ENCODE data around the gene TMEM236.

TMEM236 gene

DNA sequence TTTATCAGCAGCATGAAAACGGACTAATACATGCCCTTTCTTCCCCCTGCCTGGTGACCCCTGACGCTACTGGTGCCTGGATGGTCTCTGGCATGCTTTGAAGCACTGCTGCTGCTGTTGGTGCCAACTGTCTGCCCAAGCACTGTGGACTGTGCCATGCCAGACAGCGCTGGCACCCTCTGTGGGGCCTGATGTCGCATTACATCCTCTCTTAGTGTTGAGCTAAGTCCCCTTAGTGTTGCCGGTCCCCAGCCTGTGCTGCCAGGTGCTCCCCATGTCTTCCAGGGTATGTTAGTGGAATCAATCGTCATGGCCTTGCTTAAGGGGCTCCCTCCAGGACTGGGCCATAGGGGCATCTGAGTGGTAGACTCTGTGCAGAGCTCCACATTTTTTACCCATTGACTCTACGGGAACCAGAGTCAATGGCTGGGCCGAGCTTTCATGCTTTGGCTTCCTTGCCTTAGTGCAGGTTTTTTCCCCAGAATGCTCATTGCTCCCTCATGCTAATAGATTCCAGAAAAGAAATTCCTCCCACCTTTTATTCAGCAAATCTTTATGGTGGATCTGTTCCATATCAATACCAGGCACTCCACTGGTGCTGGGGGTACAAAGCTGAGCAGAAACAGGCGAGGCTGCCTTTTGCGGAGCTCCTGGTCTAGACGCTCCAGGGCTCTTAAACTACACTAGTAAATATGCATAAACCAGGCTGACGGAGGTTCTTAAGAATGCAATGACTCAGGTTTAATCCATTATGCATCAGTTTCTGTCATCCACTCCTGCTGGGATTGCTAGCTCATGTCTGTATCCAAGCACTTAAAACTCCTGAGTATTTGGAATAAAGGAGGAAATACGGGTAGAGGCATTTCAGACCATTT, 35.3 kb downstream of the TMEM236 start:
- TF ChIP-seq SUZ12 (IDR thresholded peaks at IDR 0.05; ENCODE audit: extremely low read depth, insufficient read depth, insufficient read length) (no peak), YY1 (IDR thresholded peaks at IDR 0.05; ENCODE audit: insufficient read depth, insufficient read length) (no peak), ZNF274 (IDR thresholded peaks at IDR 0.05; ENCODE audit: low read depth, low read length) (no peak)
- DNase-seq (ENCODE audit: low read depth, low spot score), result peak; percentile 81
- no peaks in the 10 kb centered on the region for H3K36me3 ChIP-seq (ENCODE audit: insufficient read depth, insufficient read length, low read length)
- no peak overlapping the region for H3K4me3 ChIP-seq (ENCODE audit: insufficient read length, low read depth)
- H3K27me3 ChIP-seq (ENCODE audit: insufficient read depth, insufficient read length), result no peaks in the 10 kb centered on the region
- no peak overlapping the region for H3K9ac ChIP-seq (ENCODE audit: insufficient read length, low read depth)
- H3K4me1 ChIP-seq (ENCODE audit: insufficient read depth, insufficient read length), result peaks cover 5% of the 10 kb centered on the region
- H3K9me3 ChIP-seq (ENCODE audit: insufficient read depth, low read length), result no peaks in the 10 kb centered on the region

DNA sequence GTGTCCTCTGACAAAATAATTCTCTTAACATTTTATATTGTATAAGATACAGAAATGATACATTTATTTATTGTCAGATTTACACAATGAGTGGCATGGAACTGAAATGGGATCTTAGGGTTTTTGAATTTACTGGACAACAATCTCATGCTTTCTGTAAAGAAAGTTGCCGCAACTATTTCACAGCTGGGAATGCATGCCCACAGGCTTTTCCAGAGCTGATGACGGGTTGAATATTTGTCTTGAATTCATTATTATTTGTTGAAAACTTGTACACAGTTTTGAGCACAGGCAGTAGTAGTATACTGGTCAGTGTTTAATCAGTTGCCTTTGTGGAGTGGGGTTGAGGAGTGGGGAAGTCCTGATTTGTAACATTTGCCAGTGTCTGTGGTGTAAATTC, 36.6 kb downstream of the TMEM236 start:
- no peak for DNase-seq (ENCODE audit: low read depth, low spot score)
- H3K9ac ChIP-seq (ENCODE audit: insufficient read length, low read depth), result no peak overlapping the region
- no peaks in the 10 kb centered on the region for H3K9me3 ChIP-seq (ENCODE audit: insufficient read depth, low read length)
- H3K4me3 ChIP-seq (ENCODE audit: insufficient read length, low read depth), result no peak overlapping the region
- no peaks in the 10 kb centered on the region for H3K36me3 ChIP-seq (ENCODE audit: insufficient read depth, insufficient read length, low read length)
- no peaks in the 10 kb centered on the region for H3K27me3 ChIP-seq (ENCODE audit: insufficient read depth, insufficient read length)
- no peak for TF ChIP-seq SUZ12 (IDR thresholded peaks at IDR 0.05; ENCODE audit: extremely low read depth, insufficient read depth, insufficient read length)
- TF ChIP-seq ZNF274 (IDR thresholded peaks at IDR 0.05; ENCODE audit: low read depth, low read length), result no peak
- TF ChIP-seq YY1 (IDR thresholded peaks at IDR 0.05; ENCODE audit: insufficient read depth, insufficient read length), result no peak
- peaks cover 5% of the 10 kb centered on the region for H3K4me1 ChIP-seq (ENCODE audit: insufficient read depth, insufficient read length)

DNA sequence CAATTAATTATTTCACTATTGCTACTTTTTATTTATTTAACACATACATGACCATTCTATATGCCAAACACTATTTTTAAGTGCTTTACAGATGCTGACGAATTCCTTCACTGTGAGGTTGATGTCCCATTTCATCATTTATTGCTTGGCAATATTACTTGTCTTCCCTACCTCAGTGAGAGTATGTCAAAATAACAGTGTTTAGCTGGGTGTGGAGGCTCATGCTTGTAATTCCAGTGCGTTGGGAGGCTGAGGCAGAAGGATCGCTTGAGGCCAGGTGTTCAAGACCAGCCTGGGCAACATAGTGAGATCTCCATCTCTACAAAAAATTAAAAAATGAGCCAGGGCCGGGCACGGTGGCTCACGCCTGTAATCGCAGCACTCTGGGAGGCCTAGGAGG, 37.4 kb downstream of the TMEM236 start:
- no peak for DNase-seq (ENCODE audit: low read depth, low spot score)
- no peak for TF ChIP-seq YY1 (IDR thresholded peaks at IDR 0.05; ENCODE audit: insufficient read depth, insufficient read length)
- TF ChIP-seq SUZ12 (IDR thresholded peaks at IDR 0.05; ENCODE audit: extremely low read depth, insufficient read depth, insufficient read length), result no peak
- TF ChIP-seq ZNF274 (IDR thresholded peaks at IDR 0.05; ENCODE audit: low read depth, low read length), result no peak
- Histone ChIP-seq H3K9me3 (ENCODE audit: insufficient read depth, low read length) (no peaks in the 10 kb centered on the region), H3K4me1 (ENCODE audit: insufficient read depth, insufficient read length) (peaks cover 5% of the 10 kb centered on the region), H3K9ac (ENCODE audit: insufficient read length, low read depth) (no peak overlapping the region), H3K27me3 (ENCODE audit: insufficient read depth, insufficient read length) (no peaks in the 10 kb centered on the region), H3K36me3 (ENCODE audit: insufficient read depth, insufficient read length, low read length) (no peaks in the 10 kb centered on the region), H3K4me3 (ENCODE audit: insufficient read length, low read depth) (no peak overlapping the region)

DNA sequence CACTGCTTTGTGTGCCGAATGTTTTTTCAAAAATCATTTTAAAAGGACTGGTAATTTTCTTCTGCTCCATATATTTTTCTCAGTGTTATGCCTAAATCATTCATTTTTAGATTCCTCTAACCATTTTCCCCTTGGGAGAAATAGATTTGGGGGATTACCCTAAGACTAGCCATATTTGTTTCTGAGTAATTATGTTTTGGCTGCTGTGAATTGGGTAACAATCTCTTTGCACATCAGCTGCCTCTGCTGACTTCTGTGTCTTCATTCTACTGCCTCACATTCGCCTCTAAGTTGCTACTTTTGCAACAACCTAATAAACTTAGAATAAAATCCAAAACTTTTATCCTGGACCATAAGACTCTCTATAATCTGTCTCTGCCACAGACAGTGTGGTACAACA, 38.6 kb downstream of the TMEM236 start:
- no peak overlapping the region for H3K9ac ChIP-seq (ENCODE audit: insufficient read length, low read depth)
- no peaks in the 10 kb centered on the region for H3K9me3 ChIP-seq (ENCODE audit: insufficient read depth, low read length)
- no peaks in the 10 kb centered on the region for H3K36me3 ChIP-seq (ENCODE audit: insufficient read depth, insufficient read length, low read length)
- TF ChIP-seq ZNF274 (IDR thresholded peaks at IDR 0.05; ENCODE audit: low read depth, low read length) (no peak), YY1 (IDR thresholded peaks at IDR 0.05; ENCODE audit: insufficient read depth, insufficient read length) (no peak), SUZ12 (IDR thresholded peaks at IDR 0.05; ENCODE audit: extremely low read depth, insufficient read depth, insufficient read length) (no peak)
- no peak overlapping the region for H3K4me3 ChIP-seq (ENCODE audit: insufficient read length, low read depth)
- H3K4me1 ChIP-seq (ENCODE audit: insufficient read depth, insufficient read length), result peaks cover 5% of the 10 kb centered on the region
- H3K27me3 ChIP-seq (ENCODE audit: insufficient read depth, insufficient read length), result no peaks in the 10 kb centered on the region
- DNase-seq (ENCODE audit: low read depth, low spot score), result no peak

DNA sequence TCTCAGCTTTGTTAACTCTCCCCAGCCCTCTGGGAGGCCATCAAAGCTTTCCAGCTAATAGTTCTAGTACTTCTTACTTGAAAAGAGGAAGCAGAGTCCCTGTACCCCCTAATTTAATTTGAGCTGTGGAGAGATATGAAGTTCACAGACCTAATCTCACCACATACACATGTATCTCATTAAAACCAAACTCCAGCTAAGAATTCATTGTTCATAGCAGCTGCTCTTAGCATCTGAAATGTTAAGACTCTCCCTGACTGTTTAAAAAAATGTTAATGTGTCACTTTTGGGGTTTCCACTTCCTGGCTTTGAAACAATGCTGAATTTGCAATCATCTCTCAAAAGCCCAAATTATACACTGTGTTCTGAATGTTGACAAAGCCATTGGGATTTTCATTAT, 41.0 kb downstream of the TMEM236 start:
- no peak for DNase-seq (ENCODE audit: low read depth, low spot score)
- H3K4me3 ChIP-seq (ENCODE audit: insufficient read length, low read depth), result no peak overlapping the region

DNA sequence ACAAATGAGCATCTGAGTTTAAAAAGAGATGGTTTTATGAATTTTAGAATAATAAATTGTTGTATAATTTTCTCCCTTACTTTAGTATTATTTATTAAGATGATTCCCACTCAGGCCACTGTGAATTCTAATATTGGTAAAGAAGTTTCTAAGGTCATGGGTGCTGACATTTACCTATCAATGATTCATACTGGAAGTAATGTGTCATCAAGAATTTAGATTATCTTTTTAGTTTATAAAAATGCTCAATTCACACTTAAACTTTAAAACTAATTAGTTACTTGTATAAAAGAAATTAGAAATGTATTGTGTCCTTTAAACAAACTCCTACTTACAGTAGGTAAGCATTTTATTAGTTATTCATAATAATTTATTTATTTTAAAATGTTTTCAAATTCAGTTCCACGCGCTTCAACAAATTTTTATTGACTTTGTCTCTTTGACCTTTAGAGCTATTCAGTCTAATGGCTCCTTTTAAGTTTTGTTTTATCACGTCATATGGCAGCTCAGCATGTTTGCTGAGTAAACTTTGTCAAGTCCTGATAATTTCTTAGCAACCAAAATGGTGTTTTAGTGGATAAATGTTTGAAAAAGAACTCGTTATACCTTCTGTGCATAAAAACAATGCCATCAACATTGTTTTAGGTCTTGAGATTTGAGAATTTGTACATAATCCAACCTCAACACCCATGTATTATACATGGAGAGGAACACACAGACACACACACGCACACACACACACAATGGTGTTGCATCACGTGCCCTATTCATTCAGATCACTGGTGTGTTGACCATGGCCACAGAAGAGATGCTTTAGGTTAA, 42.0 kb downstream of the TMEM236 start:
- Histone ChIP-seq H3K4me3 (ENCODE audit: insufficient read length, low read depth) (no peak overlapping the region), H3K27me3 (ENCODE audit: insufficient read depth, insufficient read length) (no peaks in the 10 kb centered on the region), H3K36me3 (ENCODE audit: insufficient read depth, insufficient read length, low read length) (no peaks in the 10 kb centered on the region), H3K9me3 (ENCODE audit: insufficient read depth, low read length) (no peaks in the 10 kb centered on the region), H3K4me1 (ENCODE audit: insufficient read depth, insufficient read length) (no peaks in the 10 kb centered on the region), H3K9ac (ENCODE audit: insufficient read length, low read depth) (no peak overlapping the region)
- no peak for DNase-seq (ENCODE audit: low read depth, low spot score)
- no peak for TF ChIP-seq YY1 (IDR thresholded peaks at IDR 0.05; ENCODE audit: insufficient read depth, insufficient read length)
- TF ChIP-seq SUZ12 (IDR thresholded peaks at IDR 0.05; ENCODE audit: extremely low read depth, insufficient read depth, insufficient read length), result no peak
- no peak for TF ChIP-seq ZNF274 (IDR thresholded peaks at IDR 0.05; ENCODE audit: low read depth, low read length)

More for the DNA sequence above, 41.0 kb downstream of the TMEM236 start:
- H3K4me1 ChIP-seq (ENCODE audit: insufficient read depth, insufficient read length), result no peaks in the 10 kb centered on the region
- no peaks in the 10 kb centered on the region for H3K9me3 ChIP-seq (ENCODE audit: insufficient read depth, low read length)
- H3K9ac ChIP-seq (ENCODE audit: insufficient read length, low read depth), result no peak overlapping the region
- no peak for TF ChIP-seq YY1 (IDR thresholded peaks at IDR 0.05; ENCODE audit: insufficient read depth, insufficient read length)
- H3K27me3 ChIP-seq (ENCODE audit: insufficient read depth, insufficient read length), result no peaks in the 10 kb centered on the region
- no peaks in the 10 kb centered on the region for H3K36me3 ChIP-seq (ENCODE audit: insufficient read depth, insufficient read length, low read length)

DNA sequence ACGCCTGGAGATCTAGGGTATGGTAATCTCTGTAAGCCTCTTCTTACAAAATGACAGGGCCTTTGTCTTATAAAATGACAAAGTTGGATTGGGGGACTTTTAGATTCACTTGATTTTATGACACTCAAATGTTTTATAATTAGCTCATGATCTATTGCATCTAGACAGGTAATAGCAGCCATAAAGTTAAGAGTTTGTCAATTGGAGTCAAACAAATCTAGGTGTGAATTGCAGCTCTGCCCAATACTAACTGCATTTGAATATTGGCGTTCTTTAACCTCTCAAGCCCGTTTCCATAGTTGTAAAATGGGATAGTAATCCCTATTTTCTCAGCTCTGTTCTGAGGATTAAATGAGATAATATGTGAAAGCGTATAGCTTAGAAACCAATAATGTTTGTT, 43.1 kb downstream of the TMEM236 start:
- TF ChIP-seq SUZ12 (IDR thresholded peaks at IDR 0.05; ENCODE audit: extremely low read depth, insufficient read depth, insufficient read length) (no peak), ZNF274 (IDR thresholded peaks at IDR 0.05; ENCODE audit: low read depth, low read length) (no peak), YY1 (IDR thresholded peaks at IDR 0.05; ENCODE audit: insufficient read depth, insufficient read length) (no peak)
- Histone ChIP-seq H3K4me3 (ENCODE audit: insufficient read length, low read depth) (no peak overlapping the region), H3K27me3 (ENCODE audit: insufficient read depth, insufficient read length) (no peaks in the 10 kb centered on the region), H3K9ac (ENCODE audit: insufficient read length, low read depth) (no peak overlapping the region), H3K9me3 (ENCODE audit: insufficient read depth, low read length) (no peaks in the 10 kb centered on the region), H3K36me3 (ENCODE audit: insufficient read depth, insufficient read length, low read length) (no peaks in the 10 kb centered on the region), H3K4me1 (ENCODE audit: insufficient read depth, insufficient read length) (no peaks in the 10 kb centered on the region)
- DNase-seq (ENCODE audit: low read depth, low spot score), result no peak
